ENCODE data around the gene MAP2K5.

DNA sequence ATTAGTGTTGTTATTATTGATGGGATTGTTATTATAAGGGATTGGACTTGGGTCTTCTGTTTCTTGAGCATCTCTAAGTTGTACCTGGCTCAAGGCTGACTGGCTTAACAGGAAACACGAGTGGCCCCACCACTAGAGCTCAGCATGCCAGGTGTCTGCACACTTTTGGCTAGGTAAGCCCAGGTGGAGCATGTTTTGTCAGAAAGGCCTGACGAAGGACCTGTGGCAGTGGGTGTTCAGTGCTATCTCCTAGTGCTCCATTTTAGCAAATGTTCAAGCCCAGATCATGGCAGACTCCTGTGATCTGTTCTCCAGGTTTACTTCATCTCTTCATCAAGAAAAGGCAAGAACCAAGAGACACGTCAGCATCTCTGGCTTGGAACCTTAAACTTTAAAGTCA lies 3.4 kb downstream of the MAP2K5 start:
- TF ChIP-seq SIN3A (IDR thresholded peaks at IDR 0.05; ENCODE audit: borderline replicate concordance in 2 of 2, control insufficient read depth in 1 of 2, low read depth in 2 of 2, low read length in 2 of 2) (no peak), POU5F1 (IDR thresholded peaks at IDR 0.05; ENCODE audit: borderline replicate concordance, low read depth, low read length, partially characterized antibody) (no peak), BMI1 (IDR thresholded peaks at IDR 0.05; ENCODE audit: low read length) (no peak), FOXJ3 (CRISPR knock-in tag; IDR thresholded peaks at IDR 0.05) (no peak), ZNF175 (CRISPR knock-in tag; IDR thresholded peaks at IDR 0.05; ENCODE audit: low read depth) (no peak), NCOA6 (IDR thresholded peaks at IDR 0.05) (no peak), SP2 (IDR thresholded peaks at IDR 0.05; ENCODE audit: extremely low read depth, low read depth, low read length, poor library complexity, severe bottlenecking) (no peak), FOXK1 (CRISPR knock-in tag; IDR thresholded peaks at IDR 0.05; ENCODE audit: borderline replicate concordance) (no peak), ZNF124 (CRISPR knock-in tag; IDR thresholded peaks at IDR 0.05) (no peak), SRF (CRISPR knock-in tag; IDR thresholded peaks at IDR 0.05) (no peak), KDM1A (IDR thresholded peaks at IDR 0.05) (no peak), FOXP1 (CRISPR knock-in tag; IDR thresholded peaks at IDR 0.05) (no peak)
- TF ChIP-seq, protein P1, sequence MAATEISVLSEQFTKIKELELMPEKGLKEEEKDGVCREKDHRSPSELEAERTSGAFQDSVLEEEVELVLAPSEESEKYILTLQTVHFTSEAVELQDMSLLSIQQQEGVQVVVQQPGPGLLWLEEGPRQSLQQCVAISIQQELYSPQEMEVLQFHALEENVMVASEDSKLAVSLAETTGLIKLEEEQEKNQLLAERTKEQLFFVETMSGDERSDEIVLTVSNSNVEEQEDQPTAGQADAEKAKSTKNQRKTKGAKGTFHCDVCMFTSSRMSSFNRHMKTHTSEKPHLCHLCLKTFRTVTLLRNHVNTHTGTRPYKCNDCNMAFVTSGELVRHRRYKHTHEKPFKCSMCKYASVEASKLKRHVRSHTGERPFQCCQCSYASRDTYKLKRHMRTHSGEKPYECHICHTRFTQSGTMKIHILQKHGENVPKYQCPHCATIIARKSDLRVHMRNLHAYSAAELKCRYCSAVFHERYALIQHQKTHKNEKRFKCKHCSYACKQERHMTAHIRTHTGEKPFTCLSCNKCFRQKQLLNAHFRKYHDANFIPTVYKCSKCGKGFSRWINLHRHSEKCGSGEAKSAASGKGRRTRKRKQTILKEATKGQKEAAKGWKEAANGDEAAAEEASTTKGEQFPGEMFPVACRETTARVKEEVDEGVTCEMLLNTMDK (IDR thresholded peaks at IDR 0.05; ENCODE audit: borderline replicate concordance, insufficient read depth, low read depth, low read length, poor library complexity, severe bottlenecking) = no peak
- TF ChIP-seq, protein P2, sequence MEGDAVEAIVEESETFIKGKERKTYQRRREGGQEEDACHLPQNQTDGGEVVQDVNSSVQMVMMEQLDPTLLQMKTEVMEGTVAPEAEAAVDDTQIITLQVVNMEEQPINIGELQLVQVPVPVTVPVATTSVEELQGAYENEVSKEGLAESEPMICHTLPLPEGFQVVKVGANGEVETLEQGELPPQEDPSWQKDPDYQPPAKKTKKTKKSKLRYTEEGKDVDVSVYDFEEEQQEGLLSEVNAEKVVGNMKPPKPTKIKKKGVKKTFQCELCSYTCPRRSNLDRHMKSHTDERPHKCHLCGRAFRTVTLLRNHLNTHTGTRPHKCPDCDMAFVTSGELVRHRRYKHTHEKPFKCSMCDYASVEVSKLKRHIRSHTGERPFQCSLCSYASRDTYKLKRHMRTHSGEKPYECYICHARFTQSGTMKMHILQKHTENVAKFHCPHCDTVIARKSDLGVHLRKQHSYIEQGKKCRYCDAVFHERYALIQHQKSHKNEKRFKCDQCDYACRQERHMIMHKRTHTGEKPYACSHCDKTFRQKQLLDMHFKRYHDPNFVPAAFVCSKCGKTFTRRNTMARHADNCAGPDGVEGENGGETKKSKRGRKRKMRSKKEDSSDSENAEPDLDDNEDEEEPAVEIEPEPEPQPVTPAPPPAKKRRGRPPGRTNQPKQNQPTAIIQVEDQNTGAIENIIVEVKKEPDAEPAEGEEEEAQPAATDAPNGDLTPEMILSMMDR (IDR thresholded peaks at IDR 0.05 in 2 of 3, conservative IDR thresholded peaks at IDR 0.05 in 1 of 3; ENCODE audit: insufficient read depth in 2 of 3, low read depth in 1 of 3, low read length in 3 of 3) = no peak
